22Rv1 (cell line): ENCODE results near the gene GNA15.

ENCODE experiments used
- CTCF ChIP-seq: fragments of 450-650 bp; IDR thresholded peaks from 2 replicates; pipeline ENCODE4 v1.5.1; 2017; ENCODE audit warnings: mild to moderate bottlenecking
- ZFX ChIP-seq: fragments of 450-650 bp; IDR thresholded peaks from 2 replicates; pipeline ENCODE4 v1.6.1; 2017; ENCODE audit warnings: antibody characterized with exemption, borderline replicate concordance

DNA sequence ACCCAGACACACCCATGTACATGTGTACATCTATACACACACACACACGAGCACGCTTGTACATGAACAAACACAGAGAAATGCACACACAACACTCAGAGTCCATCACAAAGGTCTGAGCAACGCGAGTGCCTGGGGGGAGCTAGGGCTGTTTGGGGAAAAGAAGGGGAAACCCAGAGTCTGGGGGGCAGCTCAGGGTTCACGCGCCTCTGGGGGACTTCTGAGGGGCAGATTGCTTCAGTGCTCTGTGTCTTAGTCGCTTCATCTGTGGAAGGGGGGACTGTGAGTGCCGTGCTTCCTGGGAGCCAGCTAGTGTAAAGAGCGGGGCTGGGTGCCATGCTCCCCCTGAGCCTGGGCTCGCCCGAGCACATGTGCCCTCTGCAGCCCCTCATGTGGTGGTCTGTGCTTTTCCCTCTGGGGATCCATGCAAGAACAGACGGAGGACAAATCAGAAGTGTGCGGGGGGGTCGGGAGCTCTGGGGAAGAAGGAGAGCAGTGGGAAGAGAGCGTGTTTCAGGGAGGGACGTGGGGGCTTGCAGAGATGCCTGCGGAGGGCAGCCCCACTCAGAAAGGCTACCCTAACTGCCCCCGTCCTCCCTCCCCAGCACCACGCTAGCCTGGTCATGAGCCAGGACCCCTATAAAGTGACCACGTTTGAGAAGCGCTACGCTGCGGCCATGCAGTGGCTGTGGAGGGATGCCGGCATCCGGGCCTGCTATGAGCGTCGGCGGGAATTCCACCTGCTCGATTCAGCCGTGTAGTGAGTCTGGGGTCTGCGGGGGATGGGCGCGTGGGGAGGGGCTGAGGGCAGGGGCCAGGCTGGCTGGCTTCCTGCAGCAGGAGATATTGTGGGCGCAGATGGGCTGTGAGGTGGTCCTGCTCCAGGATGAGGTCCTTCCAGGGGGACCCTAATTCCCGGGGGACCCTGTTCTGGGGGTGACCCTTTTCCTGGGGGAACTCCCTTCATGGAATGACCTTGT lies 14.0 kb downstream of the GNA15 start:
- no peak for TF ChIP-seq ZFX
- TF ChIP-seq CTCF: no peak
